Activated T-helper 1 cell treated with anti-CD3 and anti-CD28 coated beads, Interleukin-12 subunit alpha, Interleukin-12 subunit beta, Interleukin-2, Interleukin-4 antibody, amounts not matched to agents 30 ng/mL and 10 ng/mL and 1 ng/mL, durations not matched to agents 14 hours and 24 hours and 36 hours (primary cell): ENCODE data around the gene SPTBN1. TPM values are rescaled to one million over a fixed set of nuclear protein-coding genes. Genes with fewer than 3 reads are reported as not detected.

Experiments
- DNase-seq: peaks from one replicate; pipeline ENCODE4 v3.0.0; 2021; ENCODE audit warnings: low spot score
- H3K27ac Mint-ChIP-seq: one replicate; pipeline ENCODE4 v1.8.0; 2021; ENCODE audit warnings: mild to moderate bottlenecking, mixed read lengths
- H3K27me3 Mint-ChIP-seq: one replicate; pipeline ENCODE4 v1.8.0; 2022; ENCODE audit warnings: mild to moderate bottlenecking, moderate library complexity, mixed read lengths; ENCODE audit not compliant: insufficient read depth
- H3K36me3 Mint-ChIP-seq: one replicate; pipeline ENCODE4 v1.8.0; 2021; ENCODE audit warnings: low read depth, mixed read lengths
- H3K4me1 Mint-ChIP-seq: one replicate; pipeline ENCODE4 v1.8.0; 2021; ENCODE audit warnings: low read depth, mixed read lengths
- H3K4me3 Mint-ChIP-seq: one replicate; pipeline ENCODE4 v1.8.0; 2021; ENCODE audit warnings: mild to moderate bottlenecking, moderate library complexity, mixed read lengths
- H3K9me3 Mint-ChIP-seq: one replicate; pipeline ENCODE4 v1.8.0; 2021; ENCODE audit warnings: mixed read lengths
- intact Hi-C: fragments of 100-400 bp; cut with micrococcal nuclease; formaldehyde crosslinking; loops from one replicate; pipeline ENCODE4 v1.15.1; 2024
- total RNA-seq: library from RNA; stranded (reverse); gene quantifications from 2 replicates; pipeline ENCODE4 v1.2.3, GENCODE V29; 2022

Gene SPTBN1
- total RNA-seq, 1 donor from 2014 or later = 64.2 TPM

DNA sequence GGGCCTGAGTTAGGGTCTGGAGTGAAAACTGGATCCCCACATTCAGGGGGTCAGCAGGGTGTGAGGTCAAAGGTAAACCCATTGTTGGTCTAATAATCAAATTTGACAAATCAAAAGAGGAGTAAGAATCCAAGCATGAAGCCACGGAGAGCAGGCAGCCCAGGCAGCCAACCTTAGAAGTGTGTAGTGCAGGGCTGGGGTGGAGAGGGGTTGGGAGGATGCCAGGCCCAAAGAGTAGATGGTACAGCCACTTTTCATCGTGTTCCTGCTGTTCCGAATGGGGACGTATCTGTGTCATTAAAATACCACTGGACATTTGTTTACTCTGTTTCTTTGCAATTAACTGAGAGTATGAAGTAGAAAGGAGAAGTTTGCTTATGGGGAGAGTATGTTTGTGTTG is 16.5 kb upstream of the SPTBN1 start:
- Mint-ChIP-seq H3K4me3 (no peak overlapping the region), H3K27ac (no peak overlapping the region), H3K9me3 (no peaks in the 10 kb centered on the region), H3K36me3 (no peaks in the 10 kb centered on the region), H3K4me1 (no peaks in the 10 kb centered on the region), H3K27me3 (peaks cover 4% of the 10 kb centered on the region)
- intact Hi-C loops = no loop called here
- no peak for DNase-seq

DNA sequence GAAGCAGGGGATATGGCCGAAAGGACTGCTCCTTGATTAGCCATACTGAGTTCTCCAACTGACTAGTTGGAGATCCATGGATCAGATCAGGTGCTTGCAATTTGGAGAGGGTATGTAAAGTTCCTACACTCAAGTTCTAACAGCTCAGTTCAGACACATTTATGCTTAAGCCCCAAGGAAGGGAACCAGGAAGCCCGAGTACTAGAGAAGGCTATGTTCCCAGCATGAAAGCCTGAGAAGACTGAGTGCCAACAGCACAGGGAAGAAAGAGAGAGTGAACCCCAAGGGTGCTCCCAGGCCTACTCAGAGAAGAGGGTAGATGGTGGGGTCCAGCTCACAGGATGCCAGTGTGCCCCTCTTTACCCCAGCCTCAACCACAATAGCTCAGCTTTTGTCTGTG is 16.1 kb upstream of the SPTBN1 start:
- DNase-seq = no peak
- H3K9me3 Mint-ChIP-seq = no peaks in the 10 kb centered on the region
- intact Hi-C loops = no loop called here
- peaks cover 4% of the 10 kb centered on the region for H3K27me3 Mint-ChIP-seq
- H3K36me3 Mint-ChIP-seq = no peaks in the 10 kb centered on the region
- H3K4me3 Mint-ChIP-seq = no peak overlapping the region
- no peak overlapping the region for H3K27ac Mint-ChIP-seq
- H3K4me1 Mint-ChIP-seq = no peaks in the 10 kb centered on the region

DNA sequence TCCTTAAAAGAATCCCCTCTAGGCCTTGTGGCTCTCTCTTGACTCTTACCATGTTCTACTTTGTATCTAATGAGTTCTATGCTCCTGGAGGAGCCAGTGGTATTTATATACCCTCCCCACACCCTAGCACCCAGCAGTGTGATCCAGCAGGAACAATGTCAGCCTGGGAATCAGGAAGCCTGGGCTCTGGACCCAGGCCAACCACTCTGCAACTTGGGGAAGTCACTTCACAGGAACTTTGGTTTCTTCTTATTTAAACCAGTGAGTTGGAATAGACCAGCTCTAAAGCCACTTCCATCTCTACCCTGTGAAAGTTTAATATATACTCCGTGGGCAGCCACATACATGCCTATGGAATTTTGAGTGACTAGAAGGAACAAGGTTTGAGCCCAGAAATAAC is 11.6 kb upstream of the SPTBN1 start:
- Mint-ChIP-seq H3K27ac (no peak overlapping the region), H3K36me3 (no peaks in the 10 kb centered on the region), H3K27me3 (peaks cover 4% of the 10 kb centered on the region), H3K4me1 (no peaks in the 10 kb centered on the region), H3K4me3 (no peak overlapping the region), H3K9me3 (no peaks in the 10 kb centered on the region)
- intact Hi-C loops = no loop called here
- DNase-seq = no peak

DNA sequence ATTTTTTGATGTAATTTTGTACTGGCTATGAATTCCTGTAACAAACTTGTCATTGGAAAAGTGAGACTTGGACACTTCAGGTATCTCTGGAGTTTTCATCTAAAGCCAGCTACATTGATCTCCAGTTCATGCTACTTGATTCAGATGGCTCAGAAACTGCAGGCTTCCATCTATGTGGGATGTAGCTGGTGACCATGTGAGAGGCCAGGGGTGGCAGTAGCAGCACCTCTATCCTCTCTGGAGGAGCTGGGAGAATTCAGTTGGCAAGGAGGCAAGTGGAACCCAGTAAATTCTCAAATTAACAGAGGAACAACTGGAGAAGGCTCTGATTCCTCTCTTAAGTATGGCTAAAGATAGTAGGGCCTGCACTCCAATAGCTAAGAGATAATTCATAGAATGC is 10.0 kb upstream of the SPTBN1 start:
- Mint-ChIP-seq H3K27me3 (peaks cover 8% of the 10 kb centered on the region), H3K9me3 (no peaks in the 10 kb centered on the region), H3K4me1 (no peaks in the 10 kb centered on the region), H3K36me3 (no peaks in the 10 kb centered on the region), H3K4me3 (no peak overlapping the region), H3K27ac (no peak overlapping the region)
- intact Hi-C loops = no loop called here
- no peak for DNase-seq

DNA sequence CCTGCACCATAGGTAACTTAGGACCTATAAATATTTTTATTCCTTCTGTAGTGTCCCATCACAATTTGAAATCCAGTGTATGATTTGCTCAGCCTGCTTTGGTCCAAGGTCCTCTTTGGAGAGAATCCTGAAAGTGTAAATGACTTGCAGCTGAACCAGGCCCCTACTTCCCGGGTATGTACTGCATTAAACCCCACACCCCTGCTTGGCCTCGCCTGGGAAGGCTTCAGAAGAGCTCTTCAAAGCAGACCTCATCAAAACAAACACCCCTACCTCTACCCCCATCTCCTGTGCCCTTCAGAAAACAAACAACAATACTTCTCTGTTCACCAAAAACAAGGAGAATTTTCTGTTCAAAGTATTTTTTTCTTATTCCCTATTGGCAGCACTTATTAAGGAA is 9.5 kb upstream of the SPTBN1 start:
- peaks cover 8% of the 10 kb centered on the region for H3K27me3 Mint-ChIP-seq
- H3K4me1 Mint-ChIP-seq = no peaks in the 10 kb centered on the region
- no peaks in the 10 kb centered on the region for H3K36me3 Mint-ChIP-seq
- no peak for DNase-seq
- H3K27ac Mint-ChIP-seq = no peak overlapping the region
- intact Hi-C loops = no loop called here
- no peak overlapping the region for H3K4me3 Mint-ChIP-seq
- H3K9me3 Mint-ChIP-seq = no peaks in the 10 kb centered on the region

DNA sequence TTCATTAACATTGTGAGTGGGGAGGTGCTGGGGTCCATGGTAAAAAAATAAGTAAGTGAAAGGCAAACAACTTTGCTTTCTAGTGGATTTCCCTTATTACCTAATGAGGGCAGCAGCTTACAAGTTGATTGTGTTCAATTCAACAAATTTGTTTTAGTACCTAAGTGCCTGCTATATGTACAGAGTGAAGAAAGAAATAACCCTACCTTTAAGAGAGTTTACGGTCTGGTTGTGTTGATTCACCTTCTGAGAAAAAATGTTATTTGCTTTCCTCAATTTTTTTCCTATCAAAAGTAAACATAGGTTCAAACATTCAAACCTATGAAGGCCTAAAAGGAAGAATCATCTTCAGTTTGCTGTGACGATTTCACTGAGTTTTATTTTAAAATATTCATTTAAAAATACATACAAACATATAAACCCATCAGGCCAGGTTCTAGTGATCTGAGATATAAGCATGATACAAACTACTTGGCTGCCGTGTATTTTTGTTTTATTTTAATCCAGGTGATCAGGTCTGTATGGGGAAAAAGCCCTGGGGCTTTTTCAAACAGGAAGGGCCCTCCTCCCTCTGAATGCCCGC is 1.5 kb upstream of the SPTBN1 start:
- intact Hi-C loops = no loop called here
- Mint-ChIP-seq H3K4me1 (peaks cover 19% of the 10 kb centered on the region), H3K4me3 (peak overlapping the region; percentile 71), H3K27ac (no peak overlapping the region), H3K9me3 (no peaks in the 10 kb centered on the region), H3K27me3 (peaks cover 51% of the 10 kb centered on the region), H3K36me3 (peaks cover 3% of the 10 kb centered on the region)
- DNase-seq = no peak

DNA sequence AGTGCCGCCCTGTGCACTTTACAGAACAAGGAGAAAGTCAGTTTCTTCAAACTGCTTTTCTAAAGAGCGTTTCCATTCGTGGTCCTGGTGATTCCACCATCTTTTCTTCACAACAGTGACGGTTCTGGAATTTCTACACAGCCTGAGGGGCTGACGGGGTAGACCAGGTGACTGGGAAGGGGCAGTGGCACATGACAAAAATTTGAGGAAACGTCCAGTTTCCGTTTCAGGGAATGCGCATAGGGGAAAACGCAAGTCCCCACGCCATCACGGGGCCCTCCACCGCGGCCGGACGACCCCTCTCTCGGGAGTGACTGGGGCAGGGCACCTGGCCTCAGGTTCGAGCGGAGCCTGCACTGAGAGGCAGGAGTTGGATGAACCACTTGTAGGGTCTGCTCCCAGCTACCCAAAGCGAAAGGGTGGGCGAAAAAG is 980 bp upstream of the SPTBN1 start:
- H3K4me3 Mint-ChIP-seq = peak overlapping the region; percentile 71
- H3K27me3 Mint-ChIP-seq = peaks cover 56% of the 10 kb centered on the region
- H3K9me3 Mint-ChIP-seq = no peaks in the 10 kb centered on the region
- H3K36me3 Mint-ChIP-seq = peaks cover 3% of the 10 kb centered on the region
- H3K4me1 Mint-ChIP-seq = peaks cover 19% of the 10 kb centered on the region
- DNase-seq = no peak
- intact Hi-C loops = no loop called here
- H3K27ac Mint-ChIP-seq = no peak overlapping the region

DNA sequence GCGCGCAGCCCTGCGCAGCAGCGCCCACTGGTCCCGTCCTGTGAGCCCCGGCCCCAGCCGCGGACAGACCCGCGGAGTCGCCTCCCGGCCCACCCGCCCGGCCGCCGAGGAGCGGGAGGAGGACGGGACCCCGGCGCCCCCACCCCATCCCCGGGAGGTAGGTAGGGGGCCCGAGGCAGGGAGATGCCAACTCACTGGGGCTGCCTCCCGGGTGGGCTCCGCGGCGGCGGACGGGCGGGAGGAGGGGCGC is 160 bp downstream of the SPTBN1 start:
- Mint-ChIP-seq H3K27me3 (peaks cover 61% of the 10 kb centered on the region), H3K4me3 (no peak overlapping the region), H3K36me3 (peaks cover 3% of the 10 kb centered on the region), H3K9me3 (no peaks in the 10 kb centered on the region), H3K4me1 (peaks cover 19% of the 10 kb centered on the region), H3K27ac (no peak overlapping the region)
- intact Hi-C loops = no loop called here
- DNase-seq = no peak

DNA sequence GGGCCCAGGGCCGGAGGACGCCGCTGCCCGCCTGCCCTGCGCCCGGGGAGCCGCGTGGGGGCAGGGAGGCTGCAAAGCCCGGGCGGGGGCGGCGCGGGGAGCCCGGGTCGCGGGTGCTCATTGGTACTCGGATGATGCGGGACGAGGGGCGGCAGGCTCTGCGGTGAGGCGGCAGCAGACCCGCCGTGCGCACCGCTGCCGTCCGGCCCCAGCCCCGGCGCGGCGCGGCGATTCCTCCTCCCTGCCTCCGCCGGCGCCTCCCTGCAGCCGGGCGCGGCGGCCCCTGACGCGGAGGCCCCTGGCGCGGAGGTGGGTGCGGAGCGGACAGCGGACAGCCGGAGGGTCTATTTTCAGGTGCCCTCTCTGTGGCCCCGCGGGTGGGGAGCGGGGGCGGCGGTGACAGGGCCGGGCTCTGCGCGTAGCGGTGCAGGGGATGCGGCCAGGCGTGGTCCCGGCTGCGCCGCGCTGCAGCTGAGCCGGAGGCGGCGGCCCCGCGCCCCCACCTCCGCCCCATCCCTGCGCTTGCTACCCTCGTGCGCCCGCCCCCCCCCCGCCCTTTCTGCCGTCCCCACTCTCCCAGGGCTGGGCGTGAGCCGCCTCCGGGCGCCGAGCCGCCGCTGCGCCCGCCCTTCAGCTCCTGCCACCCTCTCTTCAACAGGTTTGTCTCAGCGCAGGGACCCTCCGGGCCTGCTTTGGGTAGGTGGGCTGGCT is 640 bp downstream of the SPTBN1 start:
- Mint-ChIP-seq H3K4me1 (peaks cover 19% of the 10 kb centered on the region), H3K27ac (peak overlapping the region; percentile 55), H3K36me3 (peaks cover 3% of the 10 kb centered on the region), H3K27me3 (peaks cover 64% of the 10 kb centered on the region), H3K4me3 (peak overlapping the region; percentile 84), H3K9me3 (no peaks in the 10 kb centered on the region)
- intact Hi-C loops = no loop called here
- DNase-seq = no peak

DNA sequence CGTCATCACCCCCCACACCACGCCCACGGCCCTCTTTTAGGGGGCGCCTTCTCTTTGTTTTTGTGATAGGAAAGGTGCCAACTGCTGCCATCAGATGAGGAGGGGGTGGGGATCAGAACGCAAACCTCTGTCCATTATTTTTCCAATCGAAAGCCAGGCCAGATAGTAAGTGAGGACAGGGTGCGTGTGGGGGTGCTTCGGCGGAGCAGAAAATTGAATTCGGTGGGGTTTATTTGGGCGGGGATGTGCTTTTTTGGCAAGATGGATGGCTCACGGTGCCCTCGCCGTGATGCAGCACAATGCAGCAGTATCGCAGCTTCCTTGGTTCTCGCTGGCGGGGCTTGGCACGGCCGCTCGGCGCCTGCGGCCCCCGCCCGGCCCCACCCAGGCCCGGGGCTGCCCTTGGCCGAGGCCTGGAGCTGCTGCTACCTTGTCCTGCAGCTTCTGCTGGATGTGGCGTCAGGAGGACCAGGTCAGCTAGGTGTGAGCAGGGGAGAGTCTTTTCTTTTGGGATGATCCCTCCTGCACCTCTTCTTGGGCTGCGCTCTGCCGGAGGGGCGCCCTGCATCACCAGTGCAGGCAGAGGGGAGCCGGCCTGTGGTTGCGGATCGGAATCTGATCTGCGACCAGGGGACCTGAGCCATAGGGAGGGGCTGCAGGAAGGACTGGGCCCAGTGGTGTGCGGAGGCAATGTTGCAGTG is 1.3 kb downstream of the SPTBN1 start:
- Mint-ChIP-seq H3K27ac (peak overlapping the region; percentile 55), H3K4me1 (peaks cover 19% of the 10 kb centered on the region), H3K36me3 (peaks cover 3% of the 10 kb centered on the region), H3K9me3 (no peaks in the 10 kb centered on the region), H3K27me3 (peaks cover 65% of the 10 kb centered on the region), H3K4me3 (peak overlapping the region; percentile 84)
- intact Hi-C loops = no loop called here
- DNase-seq = no peak

DNA sequence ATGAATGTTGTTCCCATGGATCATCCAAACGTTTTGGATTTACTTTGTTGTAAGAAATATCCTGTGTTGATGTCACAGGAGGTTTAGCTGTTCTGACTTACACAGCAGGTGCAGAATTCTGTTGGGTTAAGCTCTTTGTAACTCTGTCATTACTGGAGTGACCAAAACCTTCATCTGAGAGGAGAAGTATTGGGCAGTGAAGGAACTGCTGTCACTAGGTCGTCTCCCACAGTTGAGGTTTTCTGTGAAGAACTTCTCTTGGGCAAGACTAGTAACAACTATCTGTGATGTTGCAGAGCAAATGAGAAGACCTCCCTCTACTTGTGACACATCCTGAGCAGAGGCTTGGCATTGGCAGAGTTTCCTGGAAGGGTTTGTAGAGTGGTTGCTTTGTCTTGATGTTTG is 2.9 kb downstream of the SPTBN1 start:
- DNase-seq = no peak
- peaks cover 67% of the 10 kb centered on the region for H3K27me3 Mint-ChIP-seq
- intact Hi-C loops = no loop called here
- no peak overlapping the region for H3K27ac Mint-ChIP-seq
- H3K36me3 Mint-ChIP-seq = peaks cover 3% of the 10 kb centered on the region
- H3K4me1 Mint-ChIP-seq = peaks cover 19% of the 10 kb centered on the region
- no peaks in the 10 kb centered on the region for H3K9me3 Mint-ChIP-seq
- H3K4me3 Mint-ChIP-seq = no peak overlapping the region

DNA sequence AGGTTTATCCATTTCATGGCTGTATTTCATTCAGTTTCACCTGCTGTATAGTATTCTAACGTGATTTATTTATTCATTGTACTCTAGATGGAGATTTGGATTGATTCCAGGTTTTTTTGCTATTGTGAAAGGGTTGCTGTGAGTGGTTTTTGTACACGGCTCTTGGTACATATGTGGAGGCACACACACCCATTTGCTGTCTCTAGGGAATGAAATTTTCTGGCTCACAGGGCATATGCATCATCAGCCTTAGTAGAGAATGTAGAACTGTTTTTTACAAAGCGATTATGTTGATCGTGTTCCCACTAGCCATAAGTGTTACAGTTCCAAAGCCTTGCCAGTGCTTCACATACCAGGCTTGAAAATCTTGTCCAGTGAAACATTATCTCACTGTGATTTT is 5.1 kb downstream of the SPTBN1 start:
- peaks cover 56% of the 10 kb centered on the region for H3K27me3 Mint-ChIP-seq
- H3K9me3 Mint-ChIP-seq = no peaks in the 10 kb centered on the region
- DNase-seq = no peak
- peaks cover 9% of the 10 kb centered on the region for H3K4me1 Mint-ChIP-seq
- intact Hi-C loops = no loop called here
- no peak overlapping the region for H3K27ac Mint-ChIP-seq
- no peak overlapping the region for H3K4me3 Mint-ChIP-seq
- H3K36me3 Mint-ChIP-seq = no peaks in the 10 kb centered on the region

DNA sequence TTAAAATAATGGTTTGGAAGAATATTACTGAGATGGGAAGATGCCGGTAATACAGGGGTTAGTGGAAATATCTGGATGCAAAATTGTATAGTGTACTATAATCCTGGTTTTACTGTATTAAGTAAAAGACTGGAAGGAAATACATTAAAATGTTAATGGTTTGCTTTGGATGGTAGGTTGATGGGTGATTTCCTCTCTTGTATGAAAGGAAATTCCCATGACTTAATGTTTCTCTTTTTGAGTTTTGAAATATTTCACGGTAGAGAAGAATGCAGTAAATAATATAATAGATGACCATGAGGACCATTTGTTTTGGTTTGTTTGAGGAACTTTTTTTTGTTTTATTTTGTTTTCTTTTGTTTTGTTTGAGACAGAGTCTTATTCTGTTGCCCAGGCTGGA is 8.2 kb downstream of the SPTBN1 start:
- intact Hi-C loops = no loop called here
- no peak overlapping the region for H3K27ac Mint-ChIP-seq
- DNase-seq = no peak
- no peaks in the 10 kb centered on the region for H3K9me3 Mint-ChIP-seq
- H3K27me3 Mint-ChIP-seq = peaks cover 40% of the 10 kb centered on the region
- no peaks in the 10 kb centered on the region for H3K4me1 Mint-ChIP-seq
- no peaks in the 10 kb centered on the region for H3K36me3 Mint-ChIP-seq
- H3K4me3 Mint-ChIP-seq = no peak overlapping the region
